ENCODE results near the gene ZFHX3. TPM values are rescaled to one million over a fixed set of nuclear protein-coding genes. Genes with fewer than 3 reads are reported as not detected.

Gene ZFHX3
- total and polyA plus RNA-seq, 4 donors: 2.6 to 32.7 (median 14.7) TPM

GRCh38 chr16:73056448-73056847 lies 8.5 kb upstream of the ZFHX3 start:
- DNase-seq: peak in 1 of 3 donors; percentile 59
- Histone ChIP-seq H3K27me3 (ENCODE audit: control insufficient read depth in 3 of 3, insufficient read depth in 3 of 3, low read length in 2 of 3) (no peaks in the 10 kb centered on the region), H3K36me3 (ENCODE audit: control insufficient read depth in 4 of 4, insufficient read depth in 4 of 4, low read length in 4 of 4) (no peaks in the 10 kb centered on the region), H3K4me1 (ENCODE audit: control insufficient read depth in 5 of 5, insufficient read depth in 5 of 5, low read length in 5 of 5) (peaks cover 2 to 76% (median 36%) of the 10 kb centered on the region in 5 donors), H3K9ac (ENCODE audit: insufficient read depth in 1 of 2, low read length in 2 of 2) (peak overlapping the region; percentile 79 to 97), H3K9me3 (ENCODE audit: control insufficient read depth in 4 of 4, insufficient read depth in 3 of 4, low read length in 3 of 4) (peaks cover 0 to 2% (median 0%) of the 10 kb centered on the region in 4 donors), H3K27ac (ENCODE audit: low read depth in 1 of 2, low read length in 1 of 2) (peak overlapping the region; percentile 78 to 97), H3K4me3 (no peak overlapping the region)
- ATAC-seq (ENCODE audit: insufficient read depth, low FRiP score): no peak
- WGBS, 2 donors: 69 to 70% methylated on average over 7 of the region's 7 CpGs
- TF ChIP-seq CTCF (IDR thresholded peaks at IDR 0.05; ENCODE audit: control extremely low read depth, extremely low read depth): no peak

- H3K36me3 ChIP-seq (ENCODE audit: control insufficient read depth in 4 of 4, insufficient read depth in 4 of 4, low read length in 4 of 4): no peaks in the 10 kb centered on the region
- H3K9ac ChIP-seq (ENCODE audit: insufficient read depth in 1 of 2, low read length in 2 of 2): peak overlapping the region; percentile 0 to 97
- ATAC-seq (ENCODE audit: insufficient read depth, low FRiP score) (no peak), DNase-seq (peak in 2 of 3 donors; percentile 82 to 83)
- peak overlapping the region in 1 of 2 donors; percentile 85 for H3K27ac ChIP-seq (ENCODE audit: low read depth in 1 of 2, low read length in 1 of 2)
- H3K27me3 ChIP-seq (ENCODE audit: control insufficient read depth in 3 of 3, insufficient read depth in 3 of 3, low read length in 2 of 3): no peaks in the 10 kb centered on the region
- no peak for TF ChIP-seq CTCF (IDR thresholded peaks at IDR 0.05; ENCODE audit: control extremely low read depth, extremely low read depth)
- WGBS, 2 donors: 20 to 27% methylated on average over 5 of the region's 5 CpGs
- H3K4me3 ChIP-seq: no peak overlapping the region
- peaks cover 0 to 2% (median 0%) of the 10 kb centered on the region in 4 donors for H3K9me3 ChIP-seq (ENCODE audit: control insufficient read depth in 4 of 4, insufficient read depth in 3 of 4, low read length in 3 of 4)
- peaks cover 2 to 77% (median 44%) of the 10 kb centered on the region in 5 donors for H3K4me1 ChIP-seq (ENCODE audit: control insufficient read depth in 5 of 5, insufficient read depth in 5 of 5, low read length in 5 of 5)
Measured at GRCh38 chr16:73054813-73055482, 7.0 kb upstream of the ZFHX3 start.

- Histone ChIP-seq H3K27ac (ENCODE audit: low read depth in 1 of 2, low read length in 1 of 2) (no peak overlapping the region), H3K36me3 (ENCODE audit: control insufficient read depth in 4 of 4, insufficient read depth in 4 of 4, low read length in 4 of 4) (no peaks in the 10 kb centered on the region), H3K27me3 (ENCODE audit: control insufficient read depth in 3 of 3, insufficient read depth in 3 of 3, low read length in 2 of 3) (no peaks in the 10 kb centered on the region), H3K4me1 (ENCODE audit: control insufficient read depth in 5 of 5, insufficient read depth in 5 of 5, low read length in 5 of 5) (peaks cover 2 to 77% (median 44%) of the 10 kb centered on the region in 5 donors), H3K9me3 (ENCODE audit: control insufficient read depth in 4 of 4, insufficient read depth in 3 of 4, low read length in 3 of 4) (peaks cover 0 to 2% (median 0%) of the 10 kb centered on the region in 4 donors), H3K9ac (ENCODE audit: insufficient read depth in 1 of 2, low read length in 2 of 2) (peak overlapping the region in 1 of 2 donors; percentile 97), H3K4me3 (no peak overlapping the region)
- TF ChIP-seq CTCF (IDR thresholded peaks at IDR 0.05; ENCODE audit: control extremely low read depth, extremely low read depth): no peak
- 31 to 43% methylated on average over 6 of the region's 6 CpGs for WGBS, 2 donors
- ATAC-seq (ENCODE audit: insufficient read depth, low FRiP score) (no peak), DNase-seq (peak in 1 of 3 donors; percentile 81)
Measured at GRCh38 chr16:73054498-73054812, 6.5 kb upstream of the ZFHX3 start.
